HG02870 (cell line): ENCODE data around the gene PCNT.

Experiments used
- ATAC-seq: cut with Tn5 transposase; IDR thresholded peaks from one replicate; pipeline ENCODE4 v1.9.1; 2021; ENCODE audit warnings: mild to moderate bottlenecking, moderate library complexity; ENCODE audit not compliant: unreplicated experiment

The PCNT gene

GRCh38 chr21:46379691-46380090, 55.7 kb downstream of the PCNT start:
- ATAC-seq = no peak

- no peak for ATAC-seq
Observed at GRCh38 chr21:46381541-46381940, 57.6 kb downstream of the PCNT start.

- no peak for ATAC-seq
Observed at GRCh38 chr21:46384556-46384955, 60.6 kb downstream of the PCNT start.

- ATAC-seq = no peak
Observed at GRCh38 chr21:46385846-46386733, 62.1 kb downstream of the PCNT start.

GRCh38 chr21:46386734-46387088, 62.8 kb downstream of the PCNT start:
- no peak for ATAC-seq

- ATAC-seq = no peak
Observed at GRCh38 chr21:46388206-46388880, 64.4 kb downstream of the PCNT start.

GRCh38 chr21:46388896-46389295, 64.9 kb downstream of the PCNT start:
- no peak for ATAC-seq

- no peak for ATAC-seq
Observed at GRCh38 chr21:46390603-46391545, 66.9 kb downstream of the PCNT start.

GRCh38 chr21:46391773-46392172, 67.8 kb downstream of the PCNT start:
- no peak for ATAC-seq

- ATAC-seq = no peak
Observed at GRCh38 chr21:46392921-46393320, 69.0 kb downstream of the PCNT start.

GRCh38 chr21:46393451-46393940, 69.5 kb downstream of the PCNT start:
- ATAC-seq = no peak

GRCh38 chr21:46393941-46394594, 70.1 kb downstream of the PCNT start:
- no peak for ATAC-seq

- ATAC-seq = no peak
Observed at GRCh38 chr21:46394595-46395104, 70.7 kb downstream of the PCNT start.

GRCh38 chr21:46397211-46397905, 73.4 kb downstream of the PCNT start:
- ATAC-seq = no peak

GRCh38 chr21:46397993-46398392, 74.0 kb downstream of the PCNT start:
- no peak for ATAC-seq

- ATAC-seq = no peak
Observed at GRCh38 chr21:46399129-46399528, 75.2 kb downstream of the PCNT start.

GRCh38 chr21:46399686-46400085, 75.7 kb downstream of the PCNT start:
- no peak for ATAC-seq

- ATAC-seq = no peak
Observed at GRCh38 chr21:46401186-46401910, 77.4 kb downstream of the PCNT start.

GRCh38 chr21:46402421-46402820, 78.5 kb downstream of the PCNT start:
- no peak for ATAC-seq
